HG02943 (cell line): ENCODE data around the gene PAAF1.
A peak's percentile ranks its signal among the peaks of the same experiment; 100 is the strongest.

Source experiments
- ATAC-seq: cut with Tn5 transposase; IDR thresholded peaks from one replicate; pipeline ENCODE4 v1.9.1; 2021; ENCODE audit warnings: mild to moderate bottlenecking, low read depth, moderate library complexity; ENCODE audit not compliant: unreplicated experiment

PAAF1 gene, protein sequence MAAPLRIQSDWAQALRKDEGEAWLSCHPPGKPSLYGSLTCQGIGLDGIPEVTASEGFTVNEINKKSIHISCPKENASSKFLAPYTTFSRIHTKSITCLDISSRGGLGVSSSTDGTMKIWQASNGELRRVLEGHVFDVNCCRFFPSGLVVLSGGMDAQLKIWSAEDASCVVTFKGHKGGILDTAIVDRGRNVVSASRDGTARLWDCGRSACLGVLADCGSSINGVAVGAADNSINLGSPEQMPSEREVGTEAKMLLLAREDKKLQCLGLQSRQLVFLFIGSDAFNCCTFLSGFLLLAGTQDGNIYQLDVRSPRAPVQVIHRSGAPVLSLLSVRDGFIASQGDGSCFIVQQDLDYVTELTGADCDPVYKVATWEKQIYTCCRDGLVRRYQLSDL

DNA sequence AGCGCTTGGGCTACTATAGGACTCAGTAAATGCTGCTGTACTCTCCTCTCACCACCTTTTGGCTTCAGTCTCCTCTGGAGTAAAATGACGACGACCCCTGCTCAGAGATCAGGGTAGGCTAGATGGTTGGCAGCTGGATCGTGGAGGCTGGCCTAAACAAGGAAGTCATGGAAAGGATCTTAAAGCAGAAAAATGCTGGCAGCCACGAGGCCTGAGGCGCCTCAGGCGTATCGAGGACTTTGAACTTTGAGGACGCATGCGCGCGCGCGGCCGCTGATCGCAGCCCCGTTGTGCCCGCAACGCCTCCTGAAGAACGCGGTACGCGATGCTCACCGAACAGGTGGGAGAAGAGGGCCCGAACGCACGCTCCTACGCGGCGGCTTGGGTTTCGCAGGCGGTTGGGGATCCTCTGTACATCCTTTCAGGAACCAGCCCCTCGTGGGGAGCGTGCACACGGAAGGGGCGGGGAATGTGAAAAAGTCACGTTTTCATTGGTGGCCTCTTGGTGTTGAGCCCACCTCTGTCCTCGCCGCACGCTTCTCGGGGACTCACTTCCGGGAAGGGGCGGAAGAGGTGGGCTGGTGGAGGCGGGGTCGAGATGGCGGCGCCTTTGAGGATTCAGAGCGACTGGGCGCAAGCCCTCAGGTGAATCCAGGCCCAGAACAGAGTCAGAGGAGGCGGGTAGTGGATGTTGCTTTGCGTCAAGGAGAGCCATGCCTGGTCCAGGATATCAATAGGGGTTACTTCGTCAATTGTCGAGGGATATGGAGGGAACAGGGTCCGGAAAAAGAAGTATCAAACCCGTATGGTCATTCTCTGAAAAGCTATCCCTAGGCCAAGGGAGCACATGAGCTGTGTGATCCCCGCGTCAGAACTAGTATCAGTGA, at the start of gene PAAF1, which contains the start of gene COA4:
Gene PAAF1, plus strand, starts transcription at position 576 of the 887 bp plus-strand sequence. Its CDS starts 23 bp downstream, at position 599.
Gene COA4, minus strand, starts transcription at position 423 of the 887 bp plus-strand sequence. CDS start 3,468 bp downstream, outside the sequence.
- ATAC-seq, result peak; percentile 97

DNA sequence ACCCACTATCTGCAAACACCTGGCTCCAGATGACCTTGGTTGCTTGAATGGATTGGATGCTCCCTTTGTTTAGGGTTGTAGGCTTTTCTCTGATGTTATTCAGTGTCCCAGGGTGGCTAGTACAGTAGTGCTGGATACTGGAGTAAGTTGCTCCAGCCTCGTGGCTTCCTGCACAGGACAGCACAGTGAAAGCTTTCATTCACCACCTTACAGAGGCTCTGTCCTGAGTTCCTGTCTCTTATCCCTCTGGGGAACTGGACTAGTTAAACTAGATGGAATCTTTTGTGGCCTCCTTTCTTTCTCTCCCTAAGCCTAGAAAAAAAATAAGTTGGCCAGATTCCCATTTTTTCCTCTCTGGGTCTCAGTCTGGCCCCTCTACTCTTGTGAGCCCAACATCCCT, 46.5 kb upstream of the PAAF1 start:
- no peak for ATAC-seq

DNA sequence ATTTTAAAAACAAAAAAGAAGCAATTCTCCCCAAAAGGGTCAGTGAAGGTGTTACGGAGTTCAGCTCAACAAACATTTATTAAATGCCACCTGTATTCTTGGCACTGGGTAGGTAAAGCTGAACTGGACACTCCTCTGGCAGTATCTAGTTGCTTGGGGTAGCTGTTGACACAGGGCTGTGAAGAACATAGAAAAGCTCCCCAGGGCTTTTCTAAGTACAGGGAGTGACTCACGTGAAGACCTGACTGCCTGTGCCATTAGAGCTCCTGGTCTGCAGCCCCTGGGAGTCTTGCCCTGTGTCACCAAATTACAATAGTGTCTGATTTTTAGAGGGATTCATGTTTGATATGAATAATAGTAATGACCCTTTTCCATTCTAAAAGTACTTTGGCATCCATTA, 43.7 kb upstream of the PAAF1 start:
- ATAC-seq, result no peak

DNA sequence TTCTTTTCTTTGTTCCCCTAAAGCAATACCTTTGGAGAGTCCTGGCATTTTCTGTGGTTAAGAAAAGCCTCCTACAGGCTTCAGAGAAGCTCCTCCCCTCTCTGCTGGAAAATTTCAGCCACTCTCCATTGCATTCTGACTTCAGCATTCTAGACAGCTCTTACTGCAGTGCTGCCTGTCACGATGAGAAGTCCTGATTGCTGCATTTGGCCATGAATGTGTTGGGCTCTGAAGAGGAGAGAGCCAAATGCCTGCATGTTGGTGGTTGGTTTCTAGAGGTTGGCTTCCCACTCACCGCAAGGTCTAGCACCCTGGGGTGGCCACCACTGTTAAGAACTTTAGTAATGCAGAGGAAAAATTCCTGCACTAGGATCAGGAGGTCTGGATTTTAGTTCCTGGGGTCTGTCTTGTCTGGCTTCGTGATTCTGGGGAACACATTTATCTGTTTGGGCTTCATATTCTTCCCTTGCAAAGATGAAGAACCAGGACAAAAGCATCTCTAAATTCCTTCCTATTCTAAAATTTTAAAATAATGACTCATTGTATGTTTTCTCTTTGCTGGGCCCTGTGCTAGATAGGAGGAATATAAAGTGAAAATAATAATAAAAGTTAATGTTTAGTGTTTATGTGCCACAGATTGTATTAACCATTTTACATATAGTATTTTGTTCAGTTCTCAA, 38.2 kb upstream of the PAAF1 start:
- ATAC-seq, result no peak

DNA sequence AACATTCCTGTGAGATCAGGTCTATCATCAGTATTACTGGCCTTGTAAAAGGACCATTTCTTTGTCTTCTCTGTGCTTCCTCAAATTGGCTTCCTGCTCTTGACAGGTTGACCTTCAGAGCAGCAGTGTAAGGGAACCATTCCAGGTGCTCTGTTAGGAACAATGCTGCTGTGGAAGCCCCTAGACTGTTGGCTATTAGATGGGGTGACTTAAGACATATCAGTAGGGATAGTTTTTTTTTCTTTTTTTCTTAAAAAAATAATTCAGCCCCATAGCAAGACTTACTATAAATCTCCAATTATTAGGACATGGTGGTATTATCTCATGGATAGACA, 37.7 kb upstream of the PAAF1 start:
- ATAC-seq, result no peak

DNA sequence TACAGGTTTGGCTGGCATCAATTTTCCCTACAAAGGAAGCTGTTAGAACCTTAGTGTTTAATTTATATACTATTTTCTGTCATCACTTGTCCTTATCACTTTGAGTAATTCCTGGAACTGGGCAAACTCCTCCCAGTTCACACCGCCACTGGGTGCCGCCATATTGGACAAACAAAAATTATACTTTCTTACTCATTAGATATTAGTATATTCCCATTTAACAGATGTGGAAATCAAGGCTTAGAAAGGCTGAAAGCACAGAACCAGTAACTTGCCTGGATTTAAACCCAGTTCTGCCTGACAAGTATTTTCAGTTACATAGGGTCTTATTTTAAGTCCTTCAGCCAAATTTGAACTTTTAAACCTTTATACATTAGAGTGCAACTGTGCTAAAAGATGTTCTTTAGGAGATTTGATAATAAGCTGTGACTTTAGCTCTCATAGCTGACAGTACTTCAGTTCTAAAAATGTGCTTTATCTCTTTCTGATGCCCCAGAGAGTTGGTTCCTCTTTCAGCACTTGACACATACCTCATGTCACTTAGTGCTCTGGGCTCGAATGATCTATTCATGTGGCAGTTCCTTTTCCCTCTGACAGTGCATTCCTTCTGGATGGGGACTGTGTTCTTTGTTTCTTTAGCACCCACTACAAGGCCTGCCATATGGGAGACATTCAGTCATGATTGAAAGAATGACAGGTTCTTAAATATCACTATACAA, 25.6 kb upstream of the PAAF1 start:
- ATAC-seq, result no peak

DNA sequence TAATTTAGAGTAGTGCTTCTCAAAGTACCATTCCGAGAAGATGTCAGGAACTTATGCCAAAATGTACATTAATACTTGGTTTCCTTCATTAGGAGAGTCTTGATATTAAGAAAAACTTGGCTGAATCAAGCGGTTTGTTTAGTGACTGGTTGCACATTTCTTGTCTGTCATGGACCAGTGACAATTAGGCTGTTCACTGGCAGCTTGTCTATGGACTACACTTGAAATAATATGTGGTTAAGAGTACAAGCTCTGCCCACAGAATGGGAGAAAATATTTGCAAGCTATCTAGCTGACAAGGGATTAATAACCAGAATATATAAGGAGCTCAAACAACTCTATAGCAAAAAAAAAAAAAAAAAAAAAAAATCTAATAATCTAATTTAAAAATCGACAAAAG, 24.8 kb upstream of the PAAF1 start:
- no peak for ATAC-seq

DNA sequence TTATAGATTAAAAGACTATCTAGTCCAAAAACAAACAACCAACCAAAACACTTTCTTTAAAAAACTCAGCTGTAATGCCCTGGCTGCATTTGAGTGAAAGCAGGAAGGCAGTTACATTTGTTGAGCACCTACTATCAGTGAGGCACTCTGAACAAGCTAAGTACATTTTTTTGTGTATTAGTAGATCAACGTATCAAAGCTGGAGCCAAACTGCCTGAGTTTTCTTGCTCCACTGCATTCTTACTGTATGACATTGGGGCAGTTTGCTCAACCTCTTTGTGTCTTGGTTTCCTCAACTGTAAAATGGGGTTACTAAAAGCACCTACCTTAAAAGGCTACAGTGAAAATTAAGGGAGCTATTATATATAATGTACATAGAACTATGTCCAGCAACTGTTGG, 22.1 kb upstream of the PAAF1 start:
- no peak for ATAC-seq

DNA sequence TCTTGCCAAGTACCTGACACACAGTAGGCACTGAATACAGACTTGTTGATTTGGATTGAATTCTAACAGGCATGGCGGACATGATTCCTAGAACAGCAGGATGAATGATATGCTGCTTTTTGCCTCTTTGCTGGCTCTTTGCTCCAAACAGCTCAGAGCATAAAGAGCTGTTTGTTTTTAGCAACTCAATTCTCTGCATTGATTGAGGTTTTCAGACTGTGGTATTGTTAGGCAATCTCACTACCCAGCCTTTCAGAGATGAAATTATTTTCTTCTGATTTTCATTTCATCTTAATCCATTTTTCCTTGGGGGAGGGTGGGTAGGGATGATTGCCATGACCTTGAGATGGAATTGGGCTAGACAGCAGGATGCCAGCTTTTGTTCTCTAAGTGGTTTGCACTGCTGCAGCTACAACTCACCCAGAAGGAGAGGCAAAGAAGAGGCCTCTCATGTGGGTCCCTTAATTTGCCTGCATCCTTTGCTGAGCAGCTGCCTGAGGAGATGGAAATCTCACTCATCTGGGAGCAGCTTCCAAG, 20.7 kb upstream of the PAAF1 start:
- no peak for ATAC-seq

DNA sequence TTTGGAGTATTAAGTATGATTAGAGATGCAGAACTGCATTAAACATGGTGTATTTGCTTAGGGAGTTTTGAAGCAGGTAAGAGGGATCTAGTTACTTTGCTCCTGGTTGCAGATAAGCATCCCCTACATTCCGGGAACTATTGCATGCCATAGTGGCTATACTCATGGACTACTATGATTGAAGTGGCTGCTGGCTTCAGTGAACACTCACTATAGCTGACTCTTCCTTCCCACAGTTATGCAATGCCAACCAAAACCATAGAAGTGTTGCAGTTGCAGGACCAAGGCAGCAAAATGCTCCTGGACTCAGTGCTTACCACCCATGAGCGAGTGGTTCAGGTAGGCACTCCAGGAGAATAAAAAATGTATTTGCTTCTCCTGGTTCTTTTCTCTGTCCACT, 17.1 kb upstream of the PAAF1 start:
- no peak for ATAC-seq

DNA sequence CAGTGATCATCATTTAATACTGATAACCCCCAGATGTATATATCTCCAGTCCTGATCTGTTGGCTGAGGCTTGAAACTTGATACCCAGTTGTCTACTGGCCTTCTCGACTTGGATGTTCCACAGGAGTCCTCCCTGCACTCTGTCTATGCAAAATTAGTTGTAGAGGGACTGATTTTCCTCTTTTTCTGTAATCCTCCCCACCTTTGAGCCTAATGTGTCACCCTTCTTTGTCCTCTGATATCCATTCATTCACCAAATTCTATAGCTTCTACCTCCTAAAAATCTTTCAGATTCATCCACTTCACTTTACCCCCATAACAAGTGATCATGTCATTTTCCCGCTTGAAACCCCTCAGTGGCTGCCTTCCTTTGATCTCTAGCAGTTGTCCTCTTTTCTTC, 16.6 kb upstream of the PAAF1 start:
- no peak for ATAC-seq

DNA sequence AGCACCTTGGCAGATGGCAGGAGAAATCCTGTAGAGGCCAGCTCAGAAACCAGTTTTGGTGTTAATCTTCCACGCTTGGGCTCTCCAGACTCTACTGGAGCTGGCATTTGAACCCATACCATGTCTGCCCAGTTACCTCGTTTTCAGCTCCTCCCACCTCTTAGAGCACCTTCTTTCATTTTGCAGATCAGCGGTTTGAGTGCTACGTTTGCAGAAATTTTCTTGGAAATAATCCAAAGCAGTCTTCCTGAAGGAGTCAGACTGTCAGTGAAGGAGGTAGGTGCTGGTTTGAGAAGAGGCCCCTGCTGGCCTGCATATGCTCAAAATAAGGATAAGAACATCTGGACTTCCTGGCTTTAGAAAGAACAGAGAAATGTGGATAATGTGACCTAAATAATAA, 13.8 kb upstream of the PAAF1 start:
- no peak for ATAC-seq

DNA sequence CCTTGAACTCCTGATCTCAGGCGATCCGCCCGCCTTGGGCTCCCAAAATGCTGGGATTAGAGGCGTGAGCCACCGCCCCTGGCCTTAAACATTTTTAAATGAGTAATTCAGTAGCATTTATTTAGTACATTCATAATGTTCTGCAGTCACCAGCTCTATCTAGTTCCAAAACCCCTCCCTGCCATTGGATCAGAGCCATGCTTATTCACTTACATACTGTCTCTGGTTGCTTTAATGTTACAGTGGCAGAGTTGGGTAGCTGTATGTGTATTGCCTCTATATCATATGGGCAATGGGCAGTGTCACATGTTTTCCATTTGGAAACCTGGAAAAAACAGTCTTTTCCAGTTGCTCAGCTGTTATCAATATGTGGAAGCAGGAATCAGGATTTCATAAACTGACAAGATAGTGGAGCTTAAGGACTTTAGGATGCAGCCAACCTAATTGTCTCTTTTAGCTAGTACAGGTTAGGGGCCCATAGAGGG, 10.7 kb upstream of the PAAF1 start:
- no peak for ATAC-seq

DNA sequence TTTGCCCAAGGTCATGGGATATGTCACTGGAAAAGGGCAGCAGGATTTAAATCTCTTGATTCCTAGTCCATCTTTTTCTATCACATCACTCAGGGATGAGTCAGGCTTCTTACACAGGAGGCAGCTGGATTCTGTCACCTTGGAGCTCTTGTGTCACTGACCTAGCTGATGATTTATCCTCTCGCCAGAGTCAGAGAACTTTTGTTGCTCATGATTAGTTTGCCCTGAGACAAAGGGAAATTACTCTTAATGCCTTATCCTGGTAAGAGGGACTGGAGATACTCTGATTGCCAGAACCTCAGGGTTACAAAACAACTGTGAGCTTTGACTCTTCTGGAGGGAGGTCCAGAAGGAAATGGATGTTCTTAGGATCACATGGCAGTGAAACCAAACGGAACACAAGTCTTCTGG, 10.2 kb upstream of the PAAF1 start:
- ATAC-seq, result no peak

DNA sequence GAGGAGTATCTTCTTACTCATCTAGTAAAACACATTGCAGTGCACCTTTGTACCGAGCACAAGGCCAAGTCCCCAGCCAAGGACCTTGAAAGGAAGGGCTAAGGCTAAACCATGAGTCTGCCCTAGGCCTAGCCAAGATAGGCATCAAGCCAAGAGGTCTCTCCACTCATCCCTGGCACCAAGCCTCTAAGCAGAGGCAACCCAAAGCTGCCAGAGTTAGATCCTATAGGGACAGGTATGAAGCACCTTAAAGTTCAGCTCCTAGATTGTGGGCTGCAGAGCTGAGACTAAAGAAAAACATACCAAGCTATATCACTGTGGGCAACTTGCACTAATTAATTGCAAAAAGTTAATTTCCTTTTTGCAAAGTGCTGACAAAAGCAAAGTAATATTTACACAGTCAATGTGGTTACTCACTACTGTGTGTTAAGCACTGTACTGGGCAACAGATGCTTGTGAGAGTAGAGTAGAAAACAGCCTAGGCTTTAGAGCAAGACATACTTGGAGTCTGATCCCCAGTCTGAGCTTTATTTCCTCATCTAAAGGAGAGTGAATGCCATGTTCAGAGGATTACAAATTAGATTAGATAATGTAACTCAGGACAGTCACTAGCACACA, 7.4 kb upstream of the PAAF1 start:
- ATAC-seq, result no peak

DNA sequence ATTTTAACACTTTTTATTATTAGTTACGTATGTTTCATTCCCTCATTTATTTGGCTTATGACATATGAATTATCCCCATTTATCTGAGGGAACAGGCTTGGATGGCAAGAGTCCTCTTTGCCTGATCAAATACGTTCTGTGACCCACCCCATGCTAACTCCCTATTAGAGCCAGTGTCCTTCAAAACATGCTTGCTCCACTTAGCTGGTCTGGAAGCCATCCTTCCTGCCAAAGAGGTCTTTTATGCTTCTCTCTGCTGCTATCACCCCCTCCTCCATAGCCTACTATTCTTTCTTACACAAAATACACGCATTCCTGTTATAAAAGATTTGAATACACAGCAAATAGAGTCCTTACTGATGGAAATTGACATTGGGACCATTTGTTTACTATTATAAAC, 6.5 kb upstream of the PAAF1 start:
- ATAC-seq, result no peak

DNA sequence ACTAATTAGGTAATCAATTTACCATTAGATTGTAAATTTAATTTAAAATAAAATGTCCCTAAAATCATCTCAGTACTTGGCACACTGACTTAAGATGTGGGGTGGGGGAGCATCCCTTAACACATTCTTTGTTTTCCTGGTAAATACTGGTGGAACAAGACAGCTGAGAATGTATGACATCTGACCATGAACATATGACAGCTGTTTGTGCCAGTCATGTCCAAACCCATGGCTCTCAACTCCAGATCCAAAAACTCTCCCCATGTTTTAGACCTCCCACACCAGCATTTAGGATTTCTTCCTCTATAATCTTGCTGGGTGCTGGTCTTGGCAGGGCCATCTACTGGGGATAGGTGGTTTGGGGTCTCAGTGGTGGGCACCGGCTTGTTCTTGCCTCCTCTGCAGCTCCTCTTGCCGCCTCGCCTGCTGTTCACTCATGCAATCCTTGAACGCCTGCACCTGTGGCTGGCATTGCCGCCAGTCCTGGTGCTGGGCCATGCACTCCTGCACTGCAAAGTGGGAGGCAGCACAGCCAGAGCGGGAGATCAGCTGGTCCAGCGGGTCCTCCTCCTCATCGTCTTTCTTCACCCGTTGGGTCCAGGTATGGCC, 3.9 kb upstream of the PAAF1 start:
- ATAC-seq, result no peak

DNA sequence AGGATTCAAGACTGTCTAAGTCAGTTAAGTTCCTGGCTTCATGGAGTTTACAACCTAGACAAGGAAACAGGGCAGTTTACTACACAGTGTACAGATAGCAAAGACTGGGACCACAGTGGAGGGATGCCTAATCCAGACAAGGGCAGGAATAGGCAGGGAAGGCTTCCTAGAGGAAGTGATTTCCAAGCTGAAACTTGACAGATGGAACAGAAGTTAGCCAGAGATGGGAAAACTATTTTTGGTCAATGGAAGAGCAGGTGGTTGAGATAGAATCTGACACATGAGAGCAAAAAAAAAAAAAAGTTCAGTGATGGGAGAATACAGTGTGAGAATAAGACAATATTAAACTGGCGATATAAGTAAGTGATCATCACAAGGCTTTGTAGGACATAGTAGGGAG, 1.4 kb upstream of the PAAF1 start:
- no peak for ATAC-seq

DNA sequence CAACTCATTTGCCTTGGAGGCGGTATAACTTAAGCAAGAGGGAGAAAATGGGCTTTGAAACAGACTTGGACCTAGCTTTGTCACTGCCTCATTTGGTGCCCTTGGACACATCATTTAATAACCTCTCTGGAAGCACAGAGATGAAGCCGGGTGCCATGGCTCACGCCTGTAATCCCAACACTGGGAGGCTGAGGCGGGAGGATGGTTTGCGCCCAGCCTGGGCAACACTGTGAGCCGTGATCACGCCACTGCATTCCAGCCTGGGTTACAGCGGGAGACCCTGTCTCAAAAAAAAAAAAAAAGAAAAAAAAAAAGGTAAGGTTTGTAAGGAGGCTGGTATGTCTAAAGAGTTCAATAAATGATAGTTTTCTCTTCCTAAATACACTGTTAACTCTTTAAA, 959 bp upstream of the PAAF1 start:
- ATAC-seq, result no peak
